Loucy (cell line): ENCODE measurements around the gene CLTB.

Experiments
- CTCF ChIP-seq: fragments of 200-600 bp; sonication (generic); conservative IDR thresholded peaks from 2 replicates; pipeline ENCODE4 v1.5.1; 2014; ENCODE audit warnings: mild to moderate bottlenecking, antibody characterized with exemption, low read length
- EZH2phosphoT487 ChIP-seq: fragments of 200-600 bp; IDR thresholded peaks from 2 replicates; pipeline ENCODE4 v1.6.1; 2018; ENCODE audit warnings: antibody characterized with exemption, mild to moderate bottlenecking, moderate library complexity, borderline replicate concordance

- TF ChIP-seq CTCF (no peak), EZH2phosphoT487 (no peak)
Observed at GRCh38 chr5:176440927-176441706, 24.8 kb upstream of the CLTB start.
